Ishikawa (cell line): ENCODE results near the gene LAMA1.

ENCODE experiments used
- CEBPB ChIP-seq: IDR thresholded peaks from 2 replicates; pipeline ENCODE4 v1.6.1; 2012
- CREB1 ChIP-seq: IDR thresholded peaks from 2 replicates; pipeline ENCODE4 v1.6.1; 2012; ENCODE audit warnings: low read depth
- EP300 ChIP-seq: IDR thresholded peaks from 2 replicates; pipeline ENCODE4 v1.6.1; 2012; ENCODE audit warnings: borderline replicate concordance
- RAD21 ChIP-seq: IDR thresholded peaks from 2 replicates; pipeline ENCODE4 v1.6.1; 2012; ENCODE audit warnings: low read depth
- TEAD4 ChIP-seq: IDR thresholded peaks from 2 replicates; pipeline ENCODE4 v1.6.1; 2012

GRCh38 chr18:6934859-6935258, 182.7 kb downstream of the LAMA1 start:
- TF ChIP-seq CEBPB, result no peak
- TF ChIP-seq EP300, result no peak
- TF ChIP-seq RAD21, result no peak
- no peak for TF ChIP-seq TEAD4
- TF ChIP-seq CREB1, result no peak
